Coronary artery (tissue), 2 donors: ENCODE measurements around the gene PRDM15.

Experiments used
- DNase-seq: peaks from one replicate; pipeline ENCODE4 v3.0.0-alpha.2; 2017; ENCODE audit warnings: low spot score
- H3K27ac ChIP-seq, 2 donors: fragments of 200-600 bp; sonication (generic); one replicate each; pipeline ENCODE4 v1.5.1; 2016 to 2019
- H3K4me3 ChIP-seq: fragments of 200-600 bp; sonication (generic); 2 replicates; pipeline ENCODE4 v1.5.1; 2016; ENCODE audit warnings: mild to moderate bottlenecking, moderate library complexity
- TF ChIP-seq, protein P1 (sequence below): fragments of 200-600 bp; sonication (generic); IDR thresholded peaks from one replicate; pipeline ENCODE4 v1.5.1; 2019; ENCODE audit warnings: antibody characterized with exemption

The PRDM15 gene

DNA sequence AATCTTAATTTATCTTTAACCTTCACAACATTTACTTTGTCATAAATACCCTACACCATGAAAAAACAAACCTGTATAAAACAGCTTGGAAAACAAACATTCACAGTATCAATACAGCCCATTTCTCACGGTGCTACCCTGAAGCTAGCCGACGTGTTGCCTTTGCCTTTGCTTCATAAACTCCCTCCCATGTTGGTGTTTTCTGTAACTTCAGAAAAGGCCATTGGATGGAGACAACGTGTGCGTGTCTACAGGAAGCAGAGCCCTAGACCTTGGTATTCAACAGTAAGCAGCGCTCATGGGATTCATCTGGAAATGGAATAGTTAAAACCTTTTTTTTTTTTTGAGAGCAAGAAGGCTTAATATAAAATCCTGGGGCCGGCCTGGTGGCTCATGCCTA, 7.2 kb upstream of the PRDM15 start:
- TF ChIP-seq, protein P1, sequence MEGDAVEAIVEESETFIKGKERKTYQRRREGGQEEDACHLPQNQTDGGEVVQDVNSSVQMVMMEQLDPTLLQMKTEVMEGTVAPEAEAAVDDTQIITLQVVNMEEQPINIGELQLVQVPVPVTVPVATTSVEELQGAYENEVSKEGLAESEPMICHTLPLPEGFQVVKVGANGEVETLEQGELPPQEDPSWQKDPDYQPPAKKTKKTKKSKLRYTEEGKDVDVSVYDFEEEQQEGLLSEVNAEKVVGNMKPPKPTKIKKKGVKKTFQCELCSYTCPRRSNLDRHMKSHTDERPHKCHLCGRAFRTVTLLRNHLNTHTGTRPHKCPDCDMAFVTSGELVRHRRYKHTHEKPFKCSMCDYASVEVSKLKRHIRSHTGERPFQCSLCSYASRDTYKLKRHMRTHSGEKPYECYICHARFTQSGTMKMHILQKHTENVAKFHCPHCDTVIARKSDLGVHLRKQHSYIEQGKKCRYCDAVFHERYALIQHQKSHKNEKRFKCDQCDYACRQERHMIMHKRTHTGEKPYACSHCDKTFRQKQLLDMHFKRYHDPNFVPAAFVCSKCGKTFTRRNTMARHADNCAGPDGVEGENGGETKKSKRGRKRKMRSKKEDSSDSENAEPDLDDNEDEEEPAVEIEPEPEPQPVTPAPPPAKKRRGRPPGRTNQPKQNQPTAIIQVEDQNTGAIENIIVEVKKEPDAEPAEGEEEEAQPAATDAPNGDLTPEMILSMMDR: no peak
- Histone ChIP-seq H3K4me3 (no peak overlapping the region), H3K27ac (no peak overlapping the region)
- no peak for DNase-seq

DNA sequence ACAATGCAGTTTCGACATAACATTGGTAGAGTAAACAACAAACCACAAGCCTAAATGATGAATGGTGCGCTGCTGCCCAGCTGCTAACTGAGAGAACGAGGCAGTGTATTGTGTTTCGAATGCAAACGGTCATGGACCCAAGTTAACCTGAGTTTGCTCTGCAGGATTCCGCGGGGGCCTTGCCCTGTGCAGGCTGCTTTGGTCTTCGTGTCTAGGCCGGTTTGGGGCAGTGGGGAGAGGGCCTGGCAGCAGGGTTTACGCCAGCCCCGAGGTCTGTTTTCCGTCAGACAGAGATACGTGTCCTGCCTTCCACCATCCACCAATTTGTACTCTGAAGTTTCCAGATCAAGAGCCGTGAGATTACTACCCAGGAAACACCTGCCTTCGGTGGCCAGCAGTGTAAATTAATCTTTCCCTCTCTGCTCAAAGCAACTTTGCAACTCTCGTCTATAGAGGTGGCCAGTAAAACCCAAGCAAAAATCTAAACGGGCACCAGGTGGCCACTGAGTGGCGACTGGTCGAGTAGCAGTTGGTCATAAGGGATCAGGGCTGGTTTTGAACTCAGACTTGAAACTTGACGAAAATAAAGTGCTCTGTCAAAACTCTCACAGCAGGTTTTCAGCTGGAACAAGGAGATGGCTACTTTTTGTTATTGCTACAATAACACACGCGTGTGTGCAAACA, 6.3 kb upstream of the PRDM15 start:
- no peak for DNase-seq
- Histone ChIP-seq H3K27ac (no peak overlapping the region), H3K4me3 (no peak overlapping the region)
- TF ChIP-seq, protein P1: no peak

DNA sequence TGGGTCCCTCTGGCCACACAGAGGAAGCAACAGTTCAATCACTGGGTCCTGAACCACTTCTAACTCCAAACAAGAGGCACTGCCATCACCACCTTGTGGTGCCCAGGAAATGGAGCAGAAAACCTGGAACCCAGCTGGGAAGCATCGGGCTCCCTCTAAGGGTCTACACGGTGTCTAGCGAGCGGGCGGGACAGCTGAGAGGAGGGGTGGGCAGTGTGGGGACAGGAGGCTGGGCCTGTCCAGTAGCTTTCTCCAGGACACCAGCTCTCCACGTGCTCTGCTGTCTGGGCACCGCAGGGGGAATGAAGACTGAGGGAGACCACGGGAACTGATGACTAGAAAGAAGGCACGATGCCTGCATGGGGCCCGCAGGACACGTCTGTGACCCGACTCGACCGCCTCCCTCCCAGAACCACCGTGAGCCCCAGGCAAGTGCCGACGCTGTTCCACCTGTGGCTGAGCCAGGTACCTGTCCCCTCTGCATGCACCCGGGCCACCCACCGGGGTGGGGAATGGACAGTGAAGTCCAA, 5.4 kb upstream of the PRDM15 start:
- TF ChIP-seq, protein P1: no peak
- Histone ChIP-seq H3K27ac (no peak overlapping the region), H3K4me3 (no peak overlapping the region)
- no peak for DNase-seq

DNA sequence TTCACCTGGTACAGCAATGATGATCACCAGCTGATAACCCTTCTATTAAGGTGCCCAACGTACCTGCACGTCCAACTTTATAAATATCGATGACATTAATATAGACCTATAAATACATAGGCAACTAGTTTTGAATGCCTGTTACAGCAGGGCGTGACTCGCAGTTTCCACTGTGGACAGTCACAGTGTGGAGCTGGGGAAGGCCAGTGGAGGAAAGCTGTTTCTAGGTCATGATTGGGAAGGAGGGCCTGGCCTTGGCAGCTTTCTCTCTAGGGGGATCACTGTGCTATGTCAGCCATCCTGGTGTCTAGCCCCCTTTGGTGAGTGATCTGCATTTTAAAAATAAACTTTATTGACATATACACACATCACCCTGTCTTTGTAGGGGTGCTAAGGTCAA, 4.4 kb upstream of the PRDM15 start:
- TF ChIP-seq, protein P1: no peak
- Histone ChIP-seq H3K27ac (no peak overlapping the region), H3K4me3 (no peak overlapping the region)
- no peak for DNase-seq

DNA sequence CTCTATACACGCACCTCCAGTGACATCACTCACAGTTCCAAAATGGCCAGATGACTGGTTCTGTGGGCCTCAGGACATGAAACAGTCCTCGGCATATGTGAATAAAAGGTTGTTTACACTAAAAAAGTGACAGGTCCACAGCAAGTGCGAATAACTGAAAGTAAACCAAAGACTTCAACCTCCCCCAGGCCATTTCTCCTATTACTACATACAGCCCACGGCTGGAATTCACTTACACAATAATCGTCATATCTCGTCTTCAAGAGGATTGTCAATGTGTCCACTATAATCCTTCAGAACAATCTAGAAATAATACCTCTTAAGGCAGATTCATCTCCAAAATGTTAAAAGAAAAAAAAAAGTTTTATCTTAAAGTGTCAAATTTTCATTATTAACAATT, 1.9 kb upstream of the PRDM15 start:
- DNase-seq: no peak
- H3K27ac ChIP-seq: no peak overlapping the region
- TF ChIP-seq, protein P1: no peak
- no peak overlapping the region for H3K4me3 ChIP-seq

DNA sequence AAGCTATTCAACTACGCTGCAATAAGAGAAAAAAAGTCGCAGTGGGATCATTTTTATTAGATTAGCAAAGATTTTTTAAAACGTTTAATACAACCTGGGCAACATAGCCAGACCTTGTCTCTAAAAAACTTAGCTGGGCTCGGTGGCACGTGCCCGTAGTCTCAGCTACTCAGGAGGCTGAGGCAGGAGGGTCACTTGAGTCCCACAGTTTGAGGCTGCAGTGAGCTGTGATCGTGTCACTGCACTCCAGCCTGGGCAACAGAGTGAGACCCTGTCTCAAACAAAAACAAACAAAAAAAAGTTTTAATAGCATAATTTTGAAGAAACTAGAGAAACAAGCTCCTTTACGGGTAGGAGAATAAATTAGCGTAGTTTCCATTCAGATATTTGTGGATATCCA, 1.0 kb upstream of the PRDM15 start:
- TF ChIP-seq, protein P1: no peak
- Histone ChIP-seq H3K4me3 (peak overlapping the region; percentile 90), H3K27ac (no peak overlapping the region)
- no peak for DNase-seq

DNA sequence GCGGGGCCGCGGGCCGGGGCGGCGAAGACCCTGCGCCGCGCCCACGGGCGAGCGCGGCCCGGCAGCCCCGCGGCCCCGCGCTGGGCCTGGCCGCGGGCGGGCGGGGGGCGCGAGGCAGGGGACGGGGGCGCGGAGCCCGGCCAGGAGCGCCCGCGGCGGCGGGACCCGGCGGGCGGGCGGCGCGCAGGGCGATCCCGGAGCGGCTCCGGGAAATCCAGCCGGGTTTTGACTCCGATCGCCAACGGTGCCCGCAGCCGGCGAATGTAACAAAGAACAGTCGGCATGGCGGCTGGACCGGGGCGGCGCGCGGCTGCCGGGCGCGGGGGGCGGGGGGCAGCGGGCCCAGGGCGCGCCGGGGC, 334 bp downstream of the PRDM15 start:
- H3K4me3 ChIP-seq: peak overlapping the region; percentile 90
- TF ChIP-seq, protein P1: no peak
- no peak for DNase-seq
- H3K27ac ChIP-seq: peak overlapping the region in 1 of 2 donors; percentile 95
